ENCODE results near the gene ZNF652. TPM values are rescaled to one million over a fixed set of nuclear protein-coding genes. Genes with fewer than 3 reads are reported as not detected.
"Not testable (repeated sequence)": the region's sequence is repeated elsewhere in the genome, so short reads cannot be mapped to it uniquely, and the experiment has no call there.

The ZNF652 gene
- total RNA-seq, 4 donors from 2014 or later: 58.8 to 124 (median 103) TPM

GRCh38 chr17:49369089-49369488 is 7.0 kb upstream of the ZNF652 start:
- DNase-seq (ENCODE audit: low spot score in 2 of 2): peak in 1 of 2 donors; percentile 10
- WGBS, 2 donors: 78 to 88% methylated on average over 1 of the region's 1 CpG

GRCh38 chr17:49365667-49366066 is 3.6 kb upstream of the ZNF652 start:
- DNase-seq (ENCODE audit: low spot score in 2 of 2): peak in 1 of 2 donors; percentile 54
- WGBS, 2 donors: 31% methylated on average over 2 of the region's 2 CpGs
- intact Hi-C loops (cut with DNase I; ENCODE audit: low total_unique reads): no loop called here
- TF ChIP-seq POLR2A (IDR thresholded peaks at IDR 0.05): no peak
- TF ChIP-seq, protein P1, sequence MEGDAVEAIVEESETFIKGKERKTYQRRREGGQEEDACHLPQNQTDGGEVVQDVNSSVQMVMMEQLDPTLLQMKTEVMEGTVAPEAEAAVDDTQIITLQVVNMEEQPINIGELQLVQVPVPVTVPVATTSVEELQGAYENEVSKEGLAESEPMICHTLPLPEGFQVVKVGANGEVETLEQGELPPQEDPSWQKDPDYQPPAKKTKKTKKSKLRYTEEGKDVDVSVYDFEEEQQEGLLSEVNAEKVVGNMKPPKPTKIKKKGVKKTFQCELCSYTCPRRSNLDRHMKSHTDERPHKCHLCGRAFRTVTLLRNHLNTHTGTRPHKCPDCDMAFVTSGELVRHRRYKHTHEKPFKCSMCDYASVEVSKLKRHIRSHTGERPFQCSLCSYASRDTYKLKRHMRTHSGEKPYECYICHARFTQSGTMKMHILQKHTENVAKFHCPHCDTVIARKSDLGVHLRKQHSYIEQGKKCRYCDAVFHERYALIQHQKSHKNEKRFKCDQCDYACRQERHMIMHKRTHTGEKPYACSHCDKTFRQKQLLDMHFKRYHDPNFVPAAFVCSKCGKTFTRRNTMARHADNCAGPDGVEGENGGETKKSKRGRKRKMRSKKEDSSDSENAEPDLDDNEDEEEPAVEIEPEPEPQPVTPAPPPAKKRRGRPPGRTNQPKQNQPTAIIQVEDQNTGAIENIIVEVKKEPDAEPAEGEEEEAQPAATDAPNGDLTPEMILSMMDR (IDR thresholded peaks at IDR 0.05): no peak
- H3K4me3 ChIP-seq (ENCODE audit: low read depth, poor library complexity, severe bottlenecking): no peak overlapping the region

More at GRCh38 chr17:49369089-49369488, 7.0 kb upstream of the ZNF652 start:
- intact Hi-C loops (cut with DNase I; ENCODE audit: low total_unique reads): no loop called here
- no peak for TF ChIP-seq POLR2A (IDR thresholded peaks at IDR 0.05)
- no peak overlapping the region for H3K4me3 ChIP-seq (ENCODE audit: low read depth, poor library complexity, severe bottlenecking)

GRCh38 chr17:49365126-49365525 is 3.1 kb upstream of the ZNF652 start:
- H3K4me3 ChIP-seq (ENCODE audit: low read depth, poor library complexity, severe bottlenecking); intact Hi-C loops (cut with DNase I; ENCODE audit: low total_unique reads): not testable (repeated sequence)
- peak in 1 of 2 donors; percentile 77 for DNase-seq (ENCODE audit: low spot score in 2 of 2)
- 91 to 95% methylated on average over 10 of the region's 10 CpGs for WGBS, 2 donors

DNA sequence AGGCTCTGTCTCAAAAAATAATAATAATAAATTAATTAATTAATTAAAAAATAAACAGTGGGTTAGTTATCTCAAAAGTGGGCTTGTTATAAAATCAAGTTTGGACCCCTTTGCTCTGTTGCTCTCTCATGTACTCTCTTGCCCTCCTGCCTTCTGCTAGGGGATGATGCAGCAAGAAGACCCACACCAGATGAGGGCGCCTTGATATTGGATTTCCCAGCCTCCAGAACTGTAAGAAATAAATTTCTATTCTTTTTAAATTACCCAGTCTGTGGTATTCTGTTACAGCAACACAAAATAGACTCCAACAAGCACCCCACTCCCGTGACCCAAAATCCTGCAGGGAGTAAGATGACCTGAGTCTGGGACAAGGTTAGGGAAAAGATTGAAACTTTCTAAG is 2.1 kb upstream of the ZNF652 start:
- no peak for TF ChIP-seq POLR2A (IDR thresholded peaks at IDR 0.05)
- TF ChIP-seq, protein P1 (IDR thresholded peaks at IDR 0.05): no peak
- intact Hi-C loops (cut with DNase I; ENCODE audit: low total_unique reads): no loop called here
- whole genome bisulfite sequencing, 2 donors: 95 to 96% methylated on average over 2 of the region's 2 CpGs
- peak in 1 of 2 donors; percentile 31 for DNase-seq (ENCODE audit: low spot score in 2 of 2)
- H3K4me3 ChIP-seq (ENCODE audit: low read depth, poor library complexity, severe bottlenecking): no peak overlapping the region

- DNase-seq (ENCODE audit: low spot score in 2 of 2): peak in 1 of 2 donors; percentile 29
- 93 to 94% methylated on average over 4 of the region's 4 CpGs for WGBS, 2 donors
- TF ChIP-seq, protein P1 (IDR thresholded peaks at IDR 0.05): no peak
- no peak for TF ChIP-seq POLR2A (IDR thresholded peaks at IDR 0.05)
- H3K4me3 ChIP-seq (ENCODE audit: low read depth, poor library complexity, severe bottlenecking): no peak overlapping the region
- intact Hi-C loops (cut with DNase I; ENCODE audit: low total_unique reads): no loop called here
These were observed 1.2 kb upstream of the ZNF652 start for GRCh38 chr17:49363251-49363650.

- 14 to 15% methylated on average over 10 of the region's 10 CpGs for WGBS, 2 donors
- H3K4me3 ChIP-seq (ENCODE audit: low read depth, poor library complexity, severe bottlenecking): peak overlapping the region; percentile 90
- intact Hi-C loops (cut with DNase I; ENCODE audit: low total_unique reads): no loop called here
- no peak for DNase-seq (ENCODE audit: low spot score in 2 of 2)
- TF ChIP-seq POLR2A (IDR thresholded peaks at IDR 0.05): no peak
- TF ChIP-seq, protein P1 (IDR thresholded peaks at IDR 0.05): no peak
These were observed 670 bp upstream of the ZNF652 start for GRCh38 chr17:49362723-49363117.

DNA sequence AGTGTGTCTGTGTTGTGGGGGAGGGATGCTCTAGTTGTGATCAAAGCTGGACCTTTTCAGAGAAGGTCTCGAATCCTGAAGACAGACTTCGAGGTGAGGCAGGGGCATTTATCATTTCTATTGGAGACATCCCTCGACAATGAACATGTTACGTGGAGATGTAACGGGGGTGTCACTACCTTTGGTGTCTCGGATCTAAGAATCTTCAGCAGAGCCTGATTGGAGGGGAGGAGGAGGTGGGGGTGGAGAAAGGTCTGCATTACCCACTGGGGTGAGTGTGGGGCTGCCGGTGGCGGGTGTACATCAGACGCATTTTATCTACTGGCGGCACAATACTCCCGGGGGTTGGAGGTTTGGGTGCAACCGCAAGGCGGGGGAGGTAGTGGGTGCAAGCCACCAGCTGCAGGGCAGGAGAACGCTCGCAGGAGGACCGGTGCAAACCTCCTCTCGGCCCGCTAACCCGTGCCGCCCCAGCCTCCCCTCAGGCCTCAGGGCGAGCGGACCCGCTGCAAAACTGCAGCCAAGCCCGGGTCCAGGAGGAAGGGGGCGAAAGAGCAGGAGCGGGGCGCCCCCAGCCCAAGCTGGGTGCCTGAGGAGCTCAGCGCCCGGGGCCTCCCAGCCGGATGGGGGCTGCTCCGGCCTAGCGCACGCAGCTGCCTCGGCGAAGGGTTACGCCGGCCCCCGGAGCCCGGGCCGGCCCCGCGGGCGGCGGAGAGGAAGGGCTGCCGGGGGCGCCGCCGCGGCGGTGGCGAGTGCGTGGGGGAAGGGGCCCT is 735 bp downstream of the ZNF652 start:
- 1 to 3% methylated on average over 19 to 24 of the region's 52 CpGs for WGBS, 2 donors
- intact Hi-C loops (cut with DNase I; ENCODE audit: low total_unique reads): no loop called here
- H3K4me3 ChIP-seq (ENCODE audit: low read depth, poor library complexity, severe bottlenecking): peak overlapping the region; percentile 90
- TF ChIP-seq, protein P1 (IDR thresholded peaks at IDR 0.05): no peak
- TF ChIP-seq POLR2A (IDR thresholded peaks at IDR 0.05): no peak
- peak; percentile 44 to 87 for DNase-seq (ENCODE audit: low spot score in 2 of 2)

Data from lower leg skin (tissue), 4 donors.